Natural killer cell (primary cell): ENCODE data around the gene LAMA4. TPM values are rescaled to one million over a fixed set of nuclear protein-coding genes. Genes with fewer than 3 reads are reported as not detected.

Experiments used
- ATAC-seq, 3 donors: fragments of 150-1000 bp in 2 of 3; fragments of 200-7000 bp in 1 of 3; cut with Tn5 transposase; 1 replicate in 1 of 3; 2 replicates in 2 of 3; pipeline ENCODE4 v1.10.0; 2021; ENCODE audit warnings: mild to moderate bottlenecking in 2 of 3, moderate library complexity in 2 of 3
- DNase-seq, 2 donors: peaks; one replicate each; pipeline versions ENCODE4 v3.0.0 to v3.0.0-alpha.2; 2013 to 2021; ENCODE audit warnings: mixed read lengths in 1 of 2
- H3K27ac ChIP-seq: one replicate; pipeline ENCODE4 v1.5.1; 2013; ENCODE audit warnings: mild to moderate bottlenecking, low read length
- H3K27me3 ChIP-seq: one replicate; pipeline ENCODE4 v1.6.1; 2013; ENCODE audit warnings: low read length; ENCODE audit not compliant: control insufficient read depth, insufficient read depth
- H3K36me3 ChIP-seq: one replicate; pipeline ENCODE4 v1.6.1; 2013; ENCODE audit warnings: low read length; ENCODE audit not compliant: control insufficient read depth, insufficient read depth
- H3K4me1 ChIP-seq: one replicate; pipeline ENCODE4 v1.6.1; 2013; ENCODE audit warnings: low read length; ENCODE audit not compliant: control insufficient read depth, insufficient read depth
- H3K4me3 ChIP-seq: one replicate; pipeline ENCODE4 v1.5.1; 2013; ENCODE audit warnings: low read length
- H3K9me3 ChIP-seq: one replicate; pipeline ENCODE4 v1.6.1; 2013; ENCODE audit warnings: low read length; ENCODE audit not compliant: control insufficient read depth, insufficient read depth
- H3K27ac Mint-ChIP-seq, 2 donors: one replicate each; pipeline ENCODE4 v1.8.0; 2022; ENCODE audit warnings: mild to moderate bottlenecking in 2 of 2, mixed read lengths in 2 of 2, moderate library complexity in 1 of 2
- H3K27me3 Mint-ChIP-seq, 2 donors: one replicate each; pipeline ENCODE4 v1.8.0; 2022; ENCODE audit warnings: low read depth in 2 of 2, mixed read lengths in 2 of 2
- H3K36me3 Mint-ChIP-seq: one replicate; pipeline ENCODE4 v1.8.0; 2022; ENCODE audit warnings: mixed read lengths
- H3K4me1 Mint-ChIP-seq, 2 donors: one replicate each; pipeline ENCODE4 v1.8.0; 2022; ENCODE audit warnings: mixed read lengths in 2 of 2
- H3K4me3 Mint-ChIP-seq: one replicate; pipeline ENCODE4 v1.8.0; 2022; ENCODE audit warnings: mild to moderate bottlenecking, moderate library complexity, mixed read lengths
- H3K9me3 Mint-ChIP-seq, 2 donors: one replicate each; pipeline ENCODE4 v1.8.0; 2022; ENCODE audit warnings: mixed read lengths in 2 of 2
- CTCF ChIP-seq: fragments of 200-600 bp; IDR thresholded peaks from one replicate; pipeline ENCODE4 v1.8.0; 2022; ENCODE audit warnings: antibody characterized with exemption
- WGBS: methylation state at CpG from one replicate; pipeline ENCODE4 v1.1.7; 2013; ENCODE audit warnings: missing lambda C conversion rate; ENCODE audit not compliant: insufficient coverage; 5-methylcytosine and 5-hydroxymethylcytosine counted together
- intact Hi-C: fragments of 100-400 bp; cut with micrococcal nuclease; formaldehyde crosslinking; loops from one replicate; pipeline ENCODE4 v1.14.2; 2022
- total RNA-seq, 4 donors: library from RNA; stranded (reverse); fragments of 120-200 nt in 1 of 4; gene quantifications; one replicate each; pipeline versions ENCODE4 v1.2.3 to v1.2.4, GENCODE V29; 2013 to 2022

LAMA4 gene
- total RNA-seq, 3 donors from 2014 or later (not counting 1 experiment from before 2014, with no cell fraction given): not detected

GRCh38 chr6:112176175-112176574 is 78.2 kb downstream of the LAMA4 start:
- Mint-ChIP-seq H3K27me3 (peaks cover 29 to 60% of the 10 kb centered on the region in 2 donors), H3K36me3 (no peaks in the 10 kb centered on the region), H3K27ac (no peak overlapping the region), H3K4me1 (no peaks in the 10 kb centered on the region), H3K4me3 (no peak overlapping the region), H3K9me3 (no peaks in the 10 kb centered on the region)
- H3K27me3 ChIP-seq: no peaks in the 10 kb centered on the region
- no peak for ATAC-seq
- H3K9me3 ChIP-seq: no peaks in the 10 kb centered on the region
- H3K36me3 ChIP-seq: no peaks in the 10 kb centered on the region
- no peak for DNase-seq
- no peak overlapping the region for H3K4me3 ChIP-seq
- TF ChIP-seq CTCF: no peak
- no peaks in the 10 kb centered on the region for H3K4me1 ChIP-seq
- intact Hi-C loops: no loop called here
- WGBS: 14% methylated on average over 1 of the region's 4 CpGs
- no peak overlapping the region for H3K27ac ChIP-seq

GRCh38 chr6:112173221-112173804 is 81.1 kb downstream of the LAMA4 start:
- Histone ChIP-seq H3K27me3 (no peaks in the 10 kb centered on the region), H3K36me3 (no peaks in the 10 kb centered on the region), H3K4me1 (no peaks in the 10 kb centered on the region), H3K9me3 (no peaks in the 10 kb centered on the region), H3K27ac (no peak overlapping the region), H3K4me3 (no peak overlapping the region)
- Mint-ChIP-seq H3K4me1 (no peaks in the 10 kb centered on the region), H3K36me3 (no peaks in the 10 kb centered on the region), H3K4me3 (no peak overlapping the region), H3K9me3 (no peaks in the 10 kb centered on the region), H3K27ac (no peak overlapping the region), H3K27me3 (peaks cover 27 to 60% of the 10 kb centered on the region in 2 donors)
- ATAC-seq: no peak
- TF ChIP-seq CTCF: no peak
- 50% methylated on average over 1 of the region's 2 CpGs for WGBS
- intact Hi-C loops: no loop called here
- no peak for DNase-seq

- ATAC-seq (no peak), DNase-seq (no peak)
- Mint-ChIP-seq H3K9me3 (no peaks in the 10 kb centered on the region), H3K27me3 (peaks cover 24 to 53% of the 10 kb centered on the region in 2 donors), H3K27ac (no peak overlapping the region), H3K4me1 (no peaks in the 10 kb centered on the region), H3K4me3 (no peak overlapping the region), H3K36me3 (no peaks in the 10 kb centered on the region)
- Histone ChIP-seq H3K36me3 (no peaks in the 10 kb centered on the region), H3K27me3 (no peaks in the 10 kb centered on the region), H3K27ac (no peak overlapping the region), H3K4me1 (no peaks in the 10 kb centered on the region), H3K4me3 (no peak overlapping the region), H3K9me3 (no peaks in the 10 kb centered on the region)
- TF ChIP-seq CTCF: no peak
- 84% methylated on average over 7 of the region's 7 CpGs for WGBS
- intact Hi-C loops: no loop called here
Observed at GRCh38 chr6:112172540-112172939, 81.8 kb downstream of the LAMA4 start.

- no peaks in the 10 kb centered on the region for H3K4me1 ChIP-seq
- intact Hi-C loops: no loop called here
- no peak overlapping the region for H3K4me3 ChIP-seq
- peaks cover 1% of the 10 kb centered on the region for H3K27me3 ChIP-seq
- TF ChIP-seq CTCF: no peak
- Mint-ChIP-seq H3K27ac (no peak overlapping the region), H3K9me3 (no peaks in the 10 kb centered on the region), H3K4me1 (no peaks in the 10 kb centered on the region), H3K27me3 (peaks cover 24 to 52% of the 10 kb centered on the region in 2 donors), H3K4me3 (no peak overlapping the region), H3K36me3 (no peaks in the 10 kb centered on the region)
- H3K9me3 ChIP-seq: no peaks in the 10 kb centered on the region
- DNase-seq (no peak), ATAC-seq (no peak)
- H3K36me3 ChIP-seq: no peaks in the 10 kb centered on the region
- no peak overlapping the region for H3K27ac ChIP-seq
- 95% methylated on average over 1 of the region's 1 CpG for WGBS
Observed at GRCh38 chr6:112169541-112169940, 84.8 kb downstream of the LAMA4 start.
